ENCODE data around the gene ENKUR. TPM values are rescaled to one million over a fixed set of nuclear protein-coding genes. Genes with fewer than 3 reads are reported as not detected.

ENKUR gene
- total RNA-seq, 1 experiment from 2014 or later, result not detected

GRCh38 chr10:24952143-24952706, 63.7 kb downstream of the ENKUR start, which contains the start of gene PRTFDC1:
PRTFDC1 (minus strand) TSS chr10:24952606; CDS start chr10:24952575, 31 bp downstream.
- H3K79me2 ChIP-seq (ENCODE audit: low read length), result no peaks in the 10 kb centered on the region
- H3K4me2 ChIP-seq (ENCODE audit: low read length), result peak within 1 kb of the TSS; percentile 84
- ATAC-seq, result peak; percentile 60
- POLR2A ChIA-PET (ENCODE audit: unreplicated experiment), result interaction anchor here (0.6 kb wide), 2 partner anchors 38 to 275 kb away, joined by 3 read pairs; no protein-coding TSS in a partner anchor
- BruUV-seq (replicated peaks), result no TSS peak
- H3K4me1 ChIP-seq (ENCODE audit: insufficient read depth, low read length), result peaks cover 35% of the 10 kb centered on the region
- H2AFZ ChIP-seq (ENCODE audit: low read length), result peak within 1 kb of the TSS; percentile 83
- peak within 1 kb of the TSS; percentile 76 for H3K9ac ChIP-seq (ENCODE audit: low read length)
- DNase-seq, result peak; percentile 20
- no peaks in the 10 kb centered on the region for H3K9me3 ChIP-seq (ENCODE audit: low read length)
- H3K27me3 ChIP-seq (ENCODE audit: low read length), result no peaks in the 10 kb centered on the region
- TF ChIP-seq, protein P1, sequence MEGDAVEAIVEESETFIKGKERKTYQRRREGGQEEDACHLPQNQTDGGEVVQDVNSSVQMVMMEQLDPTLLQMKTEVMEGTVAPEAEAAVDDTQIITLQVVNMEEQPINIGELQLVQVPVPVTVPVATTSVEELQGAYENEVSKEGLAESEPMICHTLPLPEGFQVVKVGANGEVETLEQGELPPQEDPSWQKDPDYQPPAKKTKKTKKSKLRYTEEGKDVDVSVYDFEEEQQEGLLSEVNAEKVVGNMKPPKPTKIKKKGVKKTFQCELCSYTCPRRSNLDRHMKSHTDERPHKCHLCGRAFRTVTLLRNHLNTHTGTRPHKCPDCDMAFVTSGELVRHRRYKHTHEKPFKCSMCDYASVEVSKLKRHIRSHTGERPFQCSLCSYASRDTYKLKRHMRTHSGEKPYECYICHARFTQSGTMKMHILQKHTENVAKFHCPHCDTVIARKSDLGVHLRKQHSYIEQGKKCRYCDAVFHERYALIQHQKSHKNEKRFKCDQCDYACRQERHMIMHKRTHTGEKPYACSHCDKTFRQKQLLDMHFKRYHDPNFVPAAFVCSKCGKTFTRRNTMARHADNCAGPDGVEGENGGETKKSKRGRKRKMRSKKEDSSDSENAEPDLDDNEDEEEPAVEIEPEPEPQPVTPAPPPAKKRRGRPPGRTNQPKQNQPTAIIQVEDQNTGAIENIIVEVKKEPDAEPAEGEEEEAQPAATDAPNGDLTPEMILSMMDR (conservative IDR thresholded peaks at IDR 0.05; ENCODE audit: low read depth, low read length), result no peak
- TF ChIP-seq EZH2phosphoT487 (IDR thresholded peaks at IDR 0.05; ENCODE audit: borderline replicate concordance, low read length), result no peak
- no peak for TF ChIP-seq EZH2 (IDR thresholded peaks at IDR 0.05; ENCODE audit: low read length, unreplicated experiment)
- no peaks in the 10 kb centered on the region for H3K36me3 ChIP-seq (ENCODE audit: low read depth, low read length)
- H3K9me2 ChIP-seq (replicated peaks; ENCODE audit: low read length), result no peaks in the 10 kb centered on the region
- intact Hi-C loops (cut with micrococcal nuclease), result no loop called here
- no peaks in the 10 kb centered on the region for H4K20me1 ChIP-seq (ENCODE audit: low read length)
- H3K27ac ChIP-seq (ENCODE audit: low read length), result peak within 1 kb of the TSS; percentile 47
- H3K4me3 ChIP-seq (ENCODE audit: low read length), result peak within 1 kb of the TSS; percentile 68
- no peaks in the 10 kb centered on the region for H3F3A ChIP-seq (ENCODE audit: low read length, unreplicated experiment)
- CTCF ChIA-PET, result interaction anchor here (0.6 to 0.7 kb wide), 2 partner anchors 61 to 86 kb away, joined by 3 to 5 read pairs; no protein-coding TSS in a partner anchor

- Histone ChIP-seq H3K36me3 (ENCODE audit: low read depth, low read length) (no peaks in the 10 kb centered on the region), H2AFZ (ENCODE audit: low read length) (peak overlapping the region; percentile 83), H3F3A (ENCODE audit: low read length, unreplicated experiment) (no peaks in the 10 kb centered on the region), H3K4me2 (ENCODE audit: low read length) (peak overlapping the region; percentile 84), H3K9me2 (replicated peaks; ENCODE audit: low read length) (no peaks in the 10 kb centered on the region), H3K27me3 (ENCODE audit: low read length) (no peaks in the 10 kb centered on the region), H3K4me3 (ENCODE audit: low read length) (peak overlapping the region; percentile 68), H3K27ac (ENCODE audit: low read length) (peak overlapping the region; percentile 47), H3K79me2 (ENCODE audit: low read length) (no peaks in the 10 kb centered on the region), H4K20me1 (ENCODE audit: low read length) (no peaks in the 10 kb centered on the region), H3K9me3 (ENCODE audit: low read length) (no peaks in the 10 kb centered on the region), H3K4me1 (ENCODE audit: insufficient read depth, low read length) (peaks cover 37% of the 10 kb centered on the region), H3K9ac (ENCODE audit: low read length) (peak overlapping the region; percentile 76)
- BruUV-seq (replicated peaks), result no TSS peak
- TF ChIP-seq EZH2phosphoT487 (IDR thresholded peaks at IDR 0.05; ENCODE audit: borderline replicate concordance, low read length) (no peak), EZH2 (IDR thresholded peaks at IDR 0.05; ENCODE audit: low read length, unreplicated experiment) (no peak)
- TF ChIP-seq, protein P1 (conservative IDR thresholded peaks at IDR 0.05; ENCODE audit: low read depth, low read length), result no peak
- DNase-seq (no peak), ATAC-seq (no peak; the same call in 1 of the 2 replicates)
- POLR2A ChIA-PET (ENCODE audit: unreplicated experiment), result interaction anchor here (0.6 kb wide), 2 partner anchors 38 to 275 kb away, joined by 3 read pairs; no protein-coding TSS in a partner anchor
- intact Hi-C loops (cut with micrococcal nuclease), result no loop called here
- CTCF ChIA-PET, result interaction anchor here (0.6 to 0.7 kb wide), 2 partner anchors 60 to 85 kb away, joined by 3 to 5 read pairs; no protein-coding TSS in a partner anchor
Measured at GRCh38 chr10:24951201-24952142, 64.5 kb downstream of the ENKUR start.

Data from PC-3 (cell line).